CD14-positive monocyte (primary cell): ENCODE data around the gene HSBP1L1. TPM values are rescaled to one million over a fixed set of nuclear protein-coding genes. Genes with fewer than 3 reads are reported as not detected.
"Not testable (repeated sequence)": the region's sequence is repeated elsewhere in the genome, so short reads cannot be mapped to it uniquely, and the experiment has no call there.

Source experiments
- DNase-seq, 3 donors: peaks; one replicate each; pipeline ENCODE4 v3.0.0-alpha.2; 2011 to 2022
- H2AFZ ChIP-seq: 2 replicates; pipeline ENCODE4 v1.6.0; 2012; ENCODE audit warnings: mild to moderate bottlenecking, low read depth, low read length, inconsistent platforms; ENCODE audit not compliant: insufficient read depth, poor library complexity, severe bottlenecking
- H3K27ac ChIP-seq, 2 donors: 1 replicate in 1 of 2; 2 replicates in 1 of 2; pipeline ENCODE4 v1.5.1; 2012 to 2013; ENCODE audit warnings: low read length in 2 of 2, control low read depth in 1 of 2, inconsistent platforms in 1 of 2, low read depth in 1 of 2, mild to moderate bottlenecking in 1 of 2
- H3K27me3 ChIP-seq, 2 donors: one replicate each; pipeline versions ENCODE4 v1.6.0 to v1.6.1; 2011 to 2013; ENCODE audit warnings: low read length in 2 of 2; ENCODE audit not compliant: control insufficient read depth in 2 of 2, insufficient read depth in 2 of 2
- H3K36me3 ChIP-seq, 2 donors: replicated peaks in 1 of 2; 1 replicate in 1 of 2; 2 replicates in 1 of 2; pipeline versions ENCODE4 v1.5.1 to v1.6.1; 2012 to 2013; ENCODE audit warnings: low read length in 2 of 2, control low read depth in 1 of 2, inconsistent platforms in 1 of 2, mild to moderate bottlenecking in 1 of 2; ENCODE audit not compliant: insufficient read depth in 2 of 2, control insufficient read depth in 1 of 2
- H3K4me1 ChIP-seq, 2 donors: 1 replicate in 1 of 2; 2 replicates in 1 of 2; pipeline versions ENCODE4 v1.5.1 to v1.6.1; 2012 to 2013; ENCODE audit warnings: low read length in 2 of 2, control low read depth in 1 of 2, inconsistent platforms in 1 of 2, mild to moderate bottlenecking in 1 of 2, moderate library complexity in 1 of 2; ENCODE audit not compliant: insufficient read depth in 2 of 2, control insufficient read depth in 1 of 2
- H3K4me2 ChIP-seq: replicated peaks from 2 replicates; pipeline ENCODE3; 2012; ENCODE audit warnings: low read length, moderate library complexity, mild to moderate bottlenecking; ENCODE audit not compliant: poor library complexity, severe bottlenecking; ENCODE audit errors: extremely low read depth
- H3K4me3 ChIP-seq, 3 experiments: fragments of 200-600 bp in 1 of 3; sonication (generic) in 1 of 3; replicated peaks in 1 of 3; 1 replicate in 2 of 3; 2 replicates in 1 of 3; pipeline ENCODE4 v1.5.1; 2011 to 2013; ENCODE audit warnings: low read length in 3 of 3, mild to moderate bottlenecking in 3 of 3, control low read depth in 2 of 3, low read depth in 2 of 3, inconsistent platforms in 1 of 3, moderate library complexity in 1 of 3
- H3K79me2 ChIP-seq: 2 replicates; pipeline ENCODE4 v1.6.0; 2012; ENCODE audit warnings: mild to moderate bottlenecking, control low read depth, inconsistent platforms, low read length, moderate library complexity; ENCODE audit not compliant: insufficient read depth
- H3K9ac ChIP-seq: 2 replicates; pipeline ENCODE4 v1.6.0; 2017; ENCODE audit warnings: low read length, mild to moderate bottlenecking; ENCODE audit not compliant: insufficient read depth, poor library complexity, severe bottlenecking
- H3K9me3 ChIP-seq, 2 donors: replicated peaks in 1 of 2; 1 replicate in 1 of 2; 2 replicates in 1 of 2; pipeline versions ENCODE4 v1.5.1 to v1.6.1; 2012 to 2013; ENCODE audit warnings: low read length in 2 of 2, control low read depth in 1 of 2; ENCODE audit not compliant: control insufficient read depth in 1 of 2, insufficient read depth in 1 of 2
- H4K20me1 ChIP-seq: 2 replicates; pipeline ENCODE4 v1.6.0; 2012; ENCODE audit warnings: mild to moderate bottlenecking, low read length, control low read depth, moderate library complexity; ENCODE audit not compliant: insufficient read depth
- H3K27ac Mint-ChIP-seq, 7 donors: one replicate each; pipeline ENCODE4 v1.8.0; 2020; ENCODE audit warnings: mild to moderate bottlenecking in 7 of 7, mixed read lengths in 7 of 7, moderate library complexity in 6 of 7, inconsistent platforms in 2 of 7
- H3K27me3 Mint-ChIP-seq, 3 donors: one replicate each; pipeline ENCODE4 v1.8.0; 2021 to 2022; ENCODE audit warnings: low read depth in 3 of 3, mild to moderate bottlenecking in 3 of 3, mixed read lengths in 3 of 3, moderate library complexity in 3 of 3, inconsistent platforms in 1 of 3
- H3K36me3 Mint-ChIP-seq, 2 donors: one replicate each; pipeline ENCODE4 v1.8.0; 2020; ENCODE audit warnings: mixed read lengths in 2 of 2, inconsistent platforms in 1 of 2, mild to moderate bottlenecking in 1 of 2
- H3K4me1 Mint-ChIP-seq: one replicate; pipeline ENCODE4 v1.8.0; 2020; ENCODE audit warnings: mild to moderate bottlenecking, mixed read lengths
- H3K4me3 Mint-ChIP-seq, 2 donors: one replicate each; pipeline ENCODE4 v1.8.0; 2020; ENCODE audit warnings: mild to moderate bottlenecking in 2 of 2, mixed read lengths in 2 of 2, moderate library complexity in 1 of 2
- H3K9me3 Mint-ChIP-seq, 7 donors: one replicate each; pipeline ENCODE4 v1.8.0; 2020 to 2022; ENCODE audit warnings: mixed read lengths in 7 of 7, mild to moderate bottlenecking in 6 of 7, moderate library complexity in 6 of 7, inconsistent platforms in 2 of 7
- WGBS: methylation state at CpG from one replicate; pipeline ENCODE4 v1.1.5; 2013; ENCODE audit warnings: missing lambda C conversion rate; ENCODE audit not compliant: insufficient coverage; 5-methylcytosine and 5-hydroxymethylcytosine counted together
- intact Hi-C, 2 donors: fragments of 100-400 bp; cut with micrococcal nuclease; formaldehyde crosslinking; loops; one replicate each; pipeline versions ENCODE4 v1.15.0 to v1.15.1; 2023
- polyA plus RNA-seq, 3 donors: library from polyadenylated mRNA; depleted of rRNA in 1 of 3; unstranded in 2 of 3; stranded (reverse) in 1 of 3; fragments of 300-500 nt in 2 of 3; fragments of >200 nt in 1 of 3; fragmentation: Illumina TruSeq in 2 of 3; gene quantifications; 1 replicate in 2 of 3; 2 replicates in 1 of 3; pipeline ENCODE4 v1.2.3, GENCODE V29; 2012 to 2021
- TF ChIP-seq, protein P1 (sequence below): fragments of 200-600 bp; IDR thresholded peaks from one replicate; pipeline ENCODE4 v1.8.0; 2022; ENCODE audit warnings: antibody characterized with exemption, mild to moderate bottlenecking

The HSBP1L1 gene
- polyA plus RNA-seq, 3 donors = 2.5 to 13.2 (median 10.8) TPM

DNA sequence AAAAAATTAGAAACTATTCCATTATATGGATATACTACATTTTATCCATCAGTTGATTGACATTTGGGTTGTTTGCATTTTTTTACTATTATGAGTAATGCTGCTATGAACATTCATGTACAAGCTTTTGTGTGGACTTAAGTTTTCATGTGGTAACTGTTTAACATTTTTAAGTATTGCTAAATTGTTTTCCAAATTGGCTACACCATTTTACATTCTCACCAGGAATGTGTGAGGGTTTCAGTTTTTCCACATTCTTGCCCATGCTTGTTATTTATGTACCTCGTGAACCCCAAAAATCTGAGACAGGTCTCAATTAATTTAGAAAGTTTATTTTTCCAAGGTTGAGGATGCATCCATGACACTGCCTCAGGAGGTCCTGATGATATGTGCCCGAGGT is 27.1 kb downstream of the HSBP1L1 start:
- Histone ChIP-seq H3K36me3 (no peaks in the 10 kb centered on the region), H3K9me3 (no peaks in the 10 kb centered on the region), H3K79me2 (peaks cover 20% of the 10 kb centered on the region), H4K20me1 (peaks cover 7% of the 10 kb centered on the region), H3K27me3 (no peaks in the 10 kb centered on the region), H2AFZ (no peak overlapping the region), H3K4me1 (peaks cover 21 to 24% of the 10 kb centered on the region in 2 donors), H3K4me2 (no peak overlapping the region), H3K27ac (no peak overlapping the region), H3K9ac (no peak overlapping the region), H3K4me3 (no peak overlapping the region)
- Mint-ChIP-seq H3K27me3 (peaks cover 0 to 4% (median 0%) of the 10 kb centered on the region in 3 donors), H3K4me1 (peaks cover 19% of the 10 kb centered on the region), H3K9me3 (peaks cover 0 to 5% (median 2%) of the 10 kb centered on the region in 7 donors), H3K36me3 (peaks cover under 1% of the 10 kb centered on the region in 2 donors), H3K4me3 (no peak overlapping the region), H3K27ac (peak overlapping the region in 1 of 7 donors; percentile 8)
- WGBS = 86% methylated on average over 1 of the region's 2 CpGs
- intact Hi-C loops = no loop called here
- TF ChIP-seq, protein P1, sequence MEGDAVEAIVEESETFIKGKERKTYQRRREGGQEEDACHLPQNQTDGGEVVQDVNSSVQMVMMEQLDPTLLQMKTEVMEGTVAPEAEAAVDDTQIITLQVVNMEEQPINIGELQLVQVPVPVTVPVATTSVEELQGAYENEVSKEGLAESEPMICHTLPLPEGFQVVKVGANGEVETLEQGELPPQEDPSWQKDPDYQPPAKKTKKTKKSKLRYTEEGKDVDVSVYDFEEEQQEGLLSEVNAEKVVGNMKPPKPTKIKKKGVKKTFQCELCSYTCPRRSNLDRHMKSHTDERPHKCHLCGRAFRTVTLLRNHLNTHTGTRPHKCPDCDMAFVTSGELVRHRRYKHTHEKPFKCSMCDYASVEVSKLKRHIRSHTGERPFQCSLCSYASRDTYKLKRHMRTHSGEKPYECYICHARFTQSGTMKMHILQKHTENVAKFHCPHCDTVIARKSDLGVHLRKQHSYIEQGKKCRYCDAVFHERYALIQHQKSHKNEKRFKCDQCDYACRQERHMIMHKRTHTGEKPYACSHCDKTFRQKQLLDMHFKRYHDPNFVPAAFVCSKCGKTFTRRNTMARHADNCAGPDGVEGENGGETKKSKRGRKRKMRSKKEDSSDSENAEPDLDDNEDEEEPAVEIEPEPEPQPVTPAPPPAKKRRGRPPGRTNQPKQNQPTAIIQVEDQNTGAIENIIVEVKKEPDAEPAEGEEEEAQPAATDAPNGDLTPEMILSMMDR = no peak
- DNase-seq = no peak

DNA sequence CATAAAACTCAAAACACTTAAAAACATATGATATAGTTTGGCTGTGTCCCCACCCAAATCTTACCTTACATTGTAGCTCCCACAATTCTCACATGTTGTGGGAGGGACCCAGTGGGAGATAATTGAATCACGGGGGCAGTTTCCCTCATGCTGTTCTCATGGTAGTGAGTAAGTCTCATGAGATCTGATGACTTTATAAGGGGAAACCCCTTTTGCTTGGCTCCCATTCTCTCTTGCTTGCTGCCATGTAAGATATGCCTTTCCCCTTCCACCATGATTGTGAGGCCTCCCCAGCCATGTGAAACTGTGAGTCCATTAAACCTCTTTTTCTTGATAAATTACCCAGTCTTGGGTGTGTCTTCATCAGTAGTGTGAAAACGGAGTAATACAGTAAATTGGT is 35.3 kb downstream of the HSBP1L1 start:
- H3K9ac ChIP-seq, H3K4me1 ChIP-seq, H3K27ac Mint-ChIP-seq, H3K36me3 ChIP-seq, intact Hi-C loops, H3K27me3 ChIP-seq, H3K4me3 Mint-ChIP-seq, H3K27ac ChIP-seq, H2AFZ ChIP-seq, H4K20me1 ChIP-seq, H3K4me1 Mint-ChIP-seq, H3K4me2 ChIP-seq, H3K79me2 ChIP-seq, H3K27me3 Mint-ChIP-seq, H3K36me3 Mint-ChIP-seq, H3K4me3 ChIP-seq: not testable (repeated sequence)
- 100% methylated on average over 1 of the region's 2 CpGs for WGBS
- peaks cover 12 to 21% of the 10 kb centered on the region in 2 donors for H3K9me3 ChIP-seq
- peak in 1 of 3 donors; percentile 20 for DNase-seq
- peaks cover 16 to 35% (median 26%) of the 10 kb centered on the region in 7 donors for H3K9me3 Mint-ChIP-seq
